Measurements from ENCODE around the gene AVEN.

- no peak for TF ChIP-seq CREB1 (CRISPR knock-in tag; IDR thresholded peaks at IDR 0.05; ENCODE audit: low read depth)
- no peak for TF ChIP-seq CTCF (conservative IDR thresholded peaks at IDR 0.05; ENCODE audit: low read depth in 2 of 2)
- TF ChIP-seq POLR2AphosphoS5 (IDR thresholded peaks at IDR 0.05; ENCODE audit: low read depth) = no peak
- no peak for TF ChIP-seq REST (IDR thresholded peaks at IDR 0.05; ENCODE audit: unreplicated experiment)
- no peak for TF ChIP-seq EZH2phosphoT487 (IDR thresholded peaks at IDR 0.05; ENCODE audit: unreplicated experiment)
- no peak for TF ChIP-seq JUNB (IDR thresholded peaks at IDR 0.05; ENCODE audit: unreplicated experiment)
- no peak for TF ChIP-seq EZH2 (IDR thresholded peaks at IDR 0.05; ENCODE audit: low read depth, unreplicated experiment)
- TF ChIP-seq ZNF331 (CRISPR knock-in tag; IDR thresholded peaks at IDR 0.05; ENCODE audit: low read depth) = no peak
- no peak for TF ChIP-seq NANOG (IDR thresholded peaks at IDR 0.05; ENCODE audit: borderline replicate concordance)
Measured at GRCh38 chr15:33831646-33832045, 207.4 kb downstream of the AVEN start.

Data from GM23338 (cell line).